HG03520 (cell line): Measurements from ENCODE around the gene DOK7.
"Not testable (repeated sequence)": the region's sequence is repeated elsewhere in the genome, so short reads cannot be mapped to it uniquely, and the experiment has no call there.

Source experiments
- ATAC-seq: cut with Tn5 transposase; IDR thresholded peaks from one replicate; pipeline ENCODE4 v1.9.1; 2021; ENCODE audit warnings: mild to moderate bottlenecking, moderate library complexity; ENCODE audit not compliant: unreplicated experiment

DOK7 gene

GRCh38 chr4:3501126-3501824 is 38.2 kb downstream of the DOK7 start:
- no peak for ATAC-seq

GRCh38 chr4:3501825-3502425 is 38.8 kb downstream of the DOK7 start:
- no peak for ATAC-seq

GRCh38 chr4:3502941-3503936 is 40.1 kb downstream of the DOK7 start:
- no peak for ATAC-seq

DNA sequence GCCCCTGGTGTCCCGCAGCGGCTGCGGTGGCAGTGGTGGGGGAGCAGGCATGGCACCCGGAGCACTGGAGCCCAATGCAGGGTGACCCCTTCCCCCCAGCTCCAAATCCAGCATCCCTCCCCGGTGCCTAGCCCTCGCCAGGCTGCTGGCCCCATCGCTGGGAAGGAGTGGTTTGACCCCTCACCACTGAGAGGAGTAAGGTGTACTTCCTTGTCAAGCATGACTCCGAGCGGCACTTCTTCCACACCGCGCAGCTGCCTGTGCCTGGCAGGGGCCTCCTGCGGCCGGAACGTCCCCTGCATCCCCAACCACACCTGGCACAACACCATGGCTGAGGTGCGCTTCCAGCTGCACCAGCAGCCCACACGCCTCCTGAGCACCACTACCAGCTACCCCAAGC is 42.1 kb downstream of the DOK7 start:
- ATAC-seq, result no peak

DNA sequence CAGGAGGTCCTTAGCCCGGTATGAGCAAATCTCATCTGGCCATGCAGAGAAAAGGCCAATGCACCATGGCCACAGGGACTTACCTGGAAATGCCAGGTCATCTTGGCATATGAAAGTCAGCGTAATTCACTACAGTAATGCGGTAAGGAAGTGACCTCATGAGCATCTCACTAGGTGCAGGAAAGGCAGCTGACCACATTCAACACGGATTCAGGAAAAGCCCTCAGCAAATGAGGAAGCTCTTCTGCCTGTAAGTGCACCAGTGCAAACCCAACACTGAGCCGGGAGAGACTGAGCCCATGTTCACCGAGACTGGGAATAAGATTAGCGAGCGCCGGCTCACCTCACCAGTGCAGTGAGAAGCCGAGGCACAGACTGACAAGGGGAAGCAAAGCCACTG is 45.4 kb downstream of the DOK7 start:
- ATAC-seq, result no peak

GRCh38 chr4:3510481-3510880 is 47.4 kb downstream of the DOK7 start:
- ATAC-seq, result no peak

GRCh38 chr4:3511187-3511586 is 48.1 kb downstream of the DOK7 start:
- no peak for ATAC-seq

GRCh38 chr4:3511601-3512000 is 48.5 kb downstream of the DOK7 start:
- ATAC-seq, result not testable (repeated sequence)

DNA sequence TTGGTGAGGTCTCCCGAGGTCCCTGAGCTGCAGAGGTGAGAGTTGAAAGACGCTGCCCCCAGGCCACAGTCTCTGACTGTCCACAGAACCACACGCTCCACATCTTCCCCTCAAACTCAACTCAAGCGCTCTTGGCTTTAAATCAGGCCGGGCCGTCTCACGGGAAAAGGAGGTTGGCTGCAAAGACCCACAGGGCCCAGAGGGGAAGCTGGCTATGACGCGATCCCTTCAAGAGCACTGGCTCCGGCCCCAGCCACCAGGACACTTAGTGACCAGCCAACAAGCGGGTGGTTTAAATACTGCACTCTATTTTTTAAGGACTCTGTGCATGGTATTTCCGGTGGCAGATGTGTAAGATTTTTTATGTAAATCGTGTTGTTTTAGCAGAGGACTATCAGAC is 49.2 kb downstream of the DOK7 start:
- ATAC-seq, result no peak

- no peak for ATAC-seq
These were observed 49.6 kb downstream of the DOK7 start for GRCh38 chr4:3512719-3513118.

DNA sequence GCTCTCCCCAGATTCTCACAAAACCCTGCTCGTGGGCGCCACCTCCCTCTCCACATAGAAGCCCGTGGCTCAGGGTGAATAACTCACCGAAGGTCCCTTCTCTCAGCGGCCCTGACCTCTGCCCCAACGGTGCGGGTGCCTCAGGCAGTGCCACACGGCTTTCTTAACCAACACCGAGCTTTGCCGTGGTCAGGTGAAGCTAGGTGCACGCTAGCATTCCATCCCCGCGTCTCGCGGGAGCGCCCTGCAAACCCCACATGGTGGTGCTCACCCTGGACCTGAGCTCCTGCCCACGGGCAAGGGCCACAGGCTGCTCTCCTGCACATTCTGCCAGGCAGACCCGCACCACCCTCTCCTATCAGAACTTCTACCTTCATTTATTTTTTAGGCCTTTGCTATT is 50.7 kb downstream of the DOK7 start:
- ATAC-seq, result no peak

DNA sequence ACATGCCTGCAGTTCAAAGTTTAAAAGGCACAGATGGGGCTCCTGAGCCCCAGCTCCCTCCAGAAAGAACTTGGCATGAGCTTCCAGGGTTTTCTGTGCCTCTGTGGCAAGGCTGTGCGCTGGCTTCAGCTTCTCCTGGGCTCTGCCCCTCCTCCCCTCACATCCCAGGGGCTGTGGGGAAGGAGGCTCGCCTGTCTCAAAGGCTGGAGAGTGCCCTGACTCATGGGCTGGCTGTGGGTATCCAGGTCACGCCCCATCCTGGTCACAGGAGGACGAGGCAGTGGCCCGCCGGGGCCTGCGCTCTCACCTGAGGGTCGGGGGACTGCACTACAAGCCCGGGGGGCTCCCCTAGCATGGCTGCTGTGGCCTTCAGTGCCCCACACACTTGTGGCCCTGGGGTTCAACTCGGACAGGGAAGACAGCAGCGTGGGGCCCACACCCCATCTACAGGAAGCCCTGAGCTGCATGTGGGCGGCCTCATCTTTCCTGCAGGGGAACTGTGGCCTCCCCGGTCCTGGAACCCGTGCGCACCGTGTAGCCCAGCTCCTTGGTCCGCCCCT is 51.2 kb downstream of the DOK7 start:
- no peak for ATAC-seq

GRCh38 chr4:3514806-3515501 is 51.8 kb downstream of the DOK7 start:
- ATAC-seq, result no peak

GRCh38 chr4:3515646-3516045 is 52.5 kb downstream of the DOK7 start:
- ATAC-seq, result no peak

GRCh38 chr4:3516061-3516835 is 53.1 kb downstream of the DOK7 start:
- ATAC-seq, result no peak

- no peak for ATAC-seq
These were observed 54.0 kb downstream of the DOK7 start for GRCh38 chr4:3516836-3517730.

DNA sequence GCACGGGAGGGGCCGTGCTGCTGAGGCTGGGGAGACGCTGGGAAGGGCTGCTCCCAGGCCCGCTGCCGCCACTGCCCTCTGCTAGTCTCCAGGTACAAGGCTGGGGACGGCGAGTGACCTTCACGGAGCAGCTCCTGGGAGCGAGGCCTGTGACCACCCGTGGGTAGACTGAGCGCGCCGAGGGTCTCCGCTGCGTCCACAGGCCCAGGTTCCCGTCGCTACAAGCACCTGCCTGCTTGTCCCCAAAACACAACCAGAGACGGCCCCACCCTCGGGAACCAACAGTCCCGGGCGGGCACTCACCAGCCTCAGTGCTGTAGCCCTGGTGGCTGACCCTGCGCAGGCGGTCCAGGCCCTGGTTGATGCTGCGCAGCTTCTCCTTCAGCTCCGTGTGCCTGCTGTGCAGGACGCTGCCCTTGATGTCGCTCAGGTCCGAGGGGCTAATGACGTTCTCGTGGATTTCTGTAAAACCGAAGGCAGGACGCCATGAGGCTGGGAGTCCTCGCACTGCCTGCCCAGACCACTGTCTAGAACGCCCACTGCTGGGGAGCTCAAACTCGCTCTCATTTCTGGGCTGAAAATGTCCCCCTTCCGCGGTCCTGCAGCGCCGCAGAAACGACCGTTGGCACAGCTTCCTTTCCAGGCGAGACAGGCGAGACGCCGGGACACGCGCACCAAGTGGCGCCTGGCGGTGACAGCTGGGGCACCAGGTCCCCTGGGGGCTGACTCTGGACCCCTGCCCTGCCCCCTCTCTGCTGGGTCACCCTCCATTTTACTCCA is 54.8 kb downstream of the DOK7 start:
- no peak for ATAC-seq

GRCh38 chr4:3518511-3518880 is 55.4 kb downstream of the DOK7 start:
- no peak for ATAC-seq
